Kasumi-1 (cell line): ENCODE results near the gene PRDM10.
A peak's percentile ranks its signal among the peaks of the same experiment; 100 is the strongest.
"Not testable (repeated sequence)": the region's sequence is repeated elsewhere in the genome, so short reads cannot be mapped to it uniquely, and the experiment has no call there.

Experiments
- DNase-seq, 2 experiments: peaks; one replicate each; lab custom pipeline; 2025; lab: John Stamatoyannopoulos, UW

Gene PRDM10

DNA sequence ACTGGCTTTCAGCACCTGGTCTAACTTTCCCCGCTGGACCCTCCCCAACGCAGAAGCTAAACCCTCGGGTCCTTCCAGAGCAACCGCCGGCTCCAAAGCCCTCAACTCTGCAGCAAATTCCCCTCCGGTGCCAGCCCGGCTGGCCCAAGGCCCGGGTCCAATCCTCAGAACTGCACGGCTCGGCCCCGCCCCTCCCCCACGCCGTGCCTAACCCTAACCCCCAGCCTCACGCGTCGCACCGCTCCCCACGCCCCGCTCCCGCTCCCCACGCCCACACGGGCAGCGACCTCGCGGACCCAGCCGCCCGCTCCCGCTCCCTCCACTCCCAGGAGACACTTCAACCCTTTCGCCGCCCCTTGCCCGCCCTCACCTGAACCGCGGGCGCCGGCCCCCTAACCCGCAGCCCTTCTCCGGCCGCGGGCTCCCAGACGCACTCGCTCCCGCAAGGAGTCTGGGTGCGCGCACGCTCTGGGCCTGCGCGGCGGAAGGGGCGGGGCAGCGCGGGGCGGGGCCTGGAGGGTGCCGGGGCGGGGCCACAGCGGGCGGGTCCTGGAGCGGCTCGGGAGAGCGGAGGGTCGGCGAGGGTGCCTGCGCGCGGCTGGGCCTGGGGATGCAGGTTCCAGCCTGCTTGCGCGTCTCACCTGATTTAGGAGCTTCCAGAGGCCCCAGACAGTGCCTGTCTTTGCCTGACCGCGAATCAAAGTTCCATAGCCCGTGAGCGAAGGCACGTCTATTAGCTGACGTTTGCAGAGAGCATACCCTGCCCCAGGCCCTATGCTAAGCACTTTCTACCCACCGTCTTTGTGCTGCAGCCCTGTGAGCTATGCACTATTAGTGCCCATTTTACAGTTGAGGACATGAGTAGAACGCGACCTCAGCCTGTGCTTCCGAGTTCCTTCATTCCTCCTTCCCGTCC is 107.3 kb downstream of the PRDM10 start, which contains the start of gene NFRKB:
Gene NFRKB, minus strand, starts transcription at position 453 of the 916 bp plus-strand sequence. CDS start 2,729 bp downstream, outside the sequence.
- peak; percentile 74 to 75 for DNase-seq

GRCh38 chr11:129894278-129895125 is 108.1 kb downstream of the PRDM10 start:
- DNase-seq, result peak; percentile 24 to 29

DNA sequence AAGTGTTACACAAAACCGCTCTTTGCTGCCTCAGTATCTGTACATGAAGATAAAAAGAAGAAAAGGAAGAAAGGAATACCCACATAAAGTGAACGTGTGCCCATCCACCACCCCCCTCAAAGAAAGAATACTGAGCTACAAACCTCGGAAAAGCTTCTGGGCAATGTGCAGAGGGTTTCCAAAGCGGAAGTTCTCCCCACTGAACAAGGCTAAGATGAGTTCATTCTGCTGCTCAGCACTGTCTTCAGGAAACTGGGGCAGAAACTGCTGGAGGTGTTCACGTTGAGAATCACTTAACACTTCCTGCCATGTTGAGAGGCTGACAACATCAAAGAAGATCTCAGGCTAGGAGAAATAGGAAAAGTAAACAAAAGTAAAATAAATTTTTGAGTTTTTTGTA is 114.2 kb downstream of the PRDM10 start:
- DNase-seq, result peak; percentile 92 to 96

GRCh38 chr11:129885381-129885780 is 117.3 kb downstream of the PRDM10 start:
- no peak for DNase-seq

DNA sequence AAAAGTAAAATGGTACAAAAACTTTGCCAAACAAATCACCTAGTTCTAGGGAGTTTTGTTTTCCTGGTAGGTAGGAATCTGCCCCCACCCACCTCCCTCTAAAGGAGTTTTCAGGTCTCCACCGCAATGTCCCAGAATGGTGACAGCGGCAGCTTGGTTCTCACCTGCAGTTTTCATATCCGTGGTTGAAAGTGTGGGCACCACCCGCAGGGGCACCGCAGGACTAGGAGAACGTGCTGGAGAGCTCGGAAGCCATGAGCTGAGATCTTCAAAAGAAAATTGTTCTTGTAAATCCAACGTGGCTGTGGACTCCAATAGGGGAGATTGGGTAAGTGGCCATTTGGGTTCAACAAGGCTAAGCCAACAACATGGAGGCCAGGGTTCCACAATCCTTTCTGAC is 118.1 kb downstream of the PRDM10 start:
- no peak for DNase-seq

DNA sequence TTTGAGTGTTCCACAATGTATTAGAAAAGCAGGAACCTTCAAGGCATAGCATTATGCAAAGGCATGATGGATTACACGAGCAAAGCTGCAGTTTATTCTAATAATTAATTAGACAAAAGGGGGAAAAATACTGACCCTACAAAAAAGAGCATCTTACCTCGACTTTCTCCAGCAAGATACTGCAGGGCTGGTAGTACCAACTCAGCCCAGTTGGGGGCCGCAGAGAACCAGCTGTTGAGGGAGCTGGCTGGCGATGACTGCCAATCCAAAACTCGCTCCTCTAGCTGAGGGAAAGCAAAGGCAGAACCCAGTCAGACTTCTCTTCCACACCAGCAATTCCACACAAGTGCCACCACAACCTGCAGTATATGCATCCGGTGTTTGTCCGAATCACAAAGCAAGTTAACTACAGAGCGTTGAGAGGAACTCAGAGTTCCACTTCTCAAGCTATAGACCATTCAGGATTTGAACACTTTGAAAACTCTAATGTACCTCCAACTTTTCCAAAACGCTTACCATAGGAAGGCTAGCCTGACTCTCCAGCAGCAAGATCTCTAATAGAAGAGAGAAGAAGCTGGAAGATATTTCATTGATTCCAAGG is 121.0 kb downstream of the PRDM10 start:
- DNase-seq, result peak; percentile 64 to 81

GRCh38 chr11:129880311-129880710 is 122.3 kb downstream of the PRDM10 start:
- no peak for DNase-seq

DNA sequence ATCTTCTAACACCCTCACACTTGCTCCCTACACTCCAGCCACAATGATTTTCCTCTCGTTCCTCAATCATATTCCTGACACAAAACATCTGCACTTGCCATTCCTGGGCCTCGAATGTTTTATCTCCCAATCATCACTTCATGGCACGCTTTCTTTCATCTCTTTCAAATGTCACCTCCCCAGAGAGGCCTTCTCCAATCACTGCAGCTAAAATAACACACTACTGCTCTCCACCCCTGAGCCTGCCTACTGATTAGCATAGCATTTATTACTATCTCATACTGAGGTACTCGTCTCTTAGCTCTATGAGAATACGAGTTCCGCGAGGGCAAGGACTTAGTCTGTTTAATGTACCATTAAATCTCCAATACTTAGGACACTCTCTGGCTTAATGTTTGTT is 130.7 kb downstream of the PRDM10 start:
- no peak for DNase-seq

GRCh38 chr11:129868626-129869025 is 134.0 kb downstream of the PRDM10 start:
- not testable (repeated sequence) for DNase-seq

- no peak for DNase-seq
These were observed 136.3 kb downstream of the PRDM10 start for GRCh38 chr11:129866311-129866710.

DNA sequence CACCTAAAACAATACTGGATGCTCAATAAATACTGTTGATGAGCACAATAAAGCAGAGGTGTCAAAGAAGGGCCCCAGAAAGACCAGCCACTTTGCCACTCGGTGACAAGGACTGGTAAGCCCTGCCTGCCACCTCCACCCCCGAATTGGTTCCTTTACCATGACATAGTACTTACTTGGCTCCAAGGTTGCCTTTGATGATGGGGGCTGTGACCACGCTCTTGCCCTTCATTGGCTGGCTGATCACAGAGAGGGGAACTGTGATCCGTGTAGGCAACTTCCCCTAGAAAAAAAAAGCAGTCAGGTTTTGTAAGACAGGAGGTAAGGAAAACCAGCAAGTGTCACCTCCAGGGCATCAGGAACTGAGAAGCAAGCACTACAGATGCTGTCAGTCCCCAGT is 136.9 kb downstream of the PRDM10 start:
- DNase-seq, result no peak

- no peak for DNase-seq
These were observed 137.8 kb downstream of the PRDM10 start for GRCh38 chr11:129864811-129865210.

GRCh38 chr11:129861702-129862522 is 140.7 kb downstream of the PRDM10 start:
- DNase-seq, result no peak

- DNase-seq, result no peak
These were observed 146.6 kb downstream of the PRDM10 start for GRCh38 chr11:129856036-129856435.

DNA sequence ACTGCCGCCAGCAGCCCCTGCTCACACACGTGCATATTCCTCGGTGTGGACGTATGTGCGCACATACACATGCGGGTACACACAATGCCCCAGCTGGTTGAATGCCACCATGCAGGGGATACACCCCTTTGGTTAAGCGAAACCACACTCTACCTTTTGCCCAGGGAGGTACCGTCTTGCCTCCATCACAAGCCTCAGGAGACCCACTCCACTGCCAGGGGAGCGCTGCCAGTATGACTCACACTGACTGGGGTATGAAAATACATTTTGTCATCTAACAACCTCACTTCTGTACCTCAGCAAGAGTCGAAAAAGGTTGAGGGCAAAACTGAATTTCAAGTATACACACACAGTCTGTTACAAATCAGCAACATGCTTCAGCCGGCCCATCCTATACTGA is 147.5 kb downstream of the PRDM10 start:
- no peak for DNase-seq

DNA sequence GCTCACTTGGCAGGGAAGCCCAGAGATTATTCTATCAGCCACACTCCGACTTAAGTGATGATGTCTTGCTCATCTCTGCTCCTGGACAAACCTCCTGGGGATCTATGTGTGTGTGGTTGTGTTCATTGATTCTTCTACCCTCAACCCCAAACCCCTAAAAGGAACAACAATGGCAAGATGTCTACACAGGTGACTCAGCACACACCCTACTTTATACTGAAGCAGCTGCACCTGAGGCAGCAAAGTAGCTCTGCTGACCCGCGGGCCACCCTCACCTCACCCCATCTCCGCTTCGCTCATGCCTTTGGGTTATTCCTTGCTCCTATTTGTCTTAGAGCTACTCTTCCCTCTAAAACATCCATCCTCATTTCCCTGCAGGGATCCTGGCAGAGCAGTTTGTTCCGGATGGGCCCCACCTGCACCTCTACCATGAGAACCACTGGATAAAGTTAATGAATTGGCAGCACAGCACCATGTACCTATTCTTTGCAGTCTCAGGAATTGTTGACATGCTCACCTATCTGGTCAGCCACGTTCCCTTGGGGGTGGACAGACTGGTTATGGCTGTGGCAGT is 148.3 kb downstream of the PRDM10 start:
- DNase-seq, result no peak

DNA sequence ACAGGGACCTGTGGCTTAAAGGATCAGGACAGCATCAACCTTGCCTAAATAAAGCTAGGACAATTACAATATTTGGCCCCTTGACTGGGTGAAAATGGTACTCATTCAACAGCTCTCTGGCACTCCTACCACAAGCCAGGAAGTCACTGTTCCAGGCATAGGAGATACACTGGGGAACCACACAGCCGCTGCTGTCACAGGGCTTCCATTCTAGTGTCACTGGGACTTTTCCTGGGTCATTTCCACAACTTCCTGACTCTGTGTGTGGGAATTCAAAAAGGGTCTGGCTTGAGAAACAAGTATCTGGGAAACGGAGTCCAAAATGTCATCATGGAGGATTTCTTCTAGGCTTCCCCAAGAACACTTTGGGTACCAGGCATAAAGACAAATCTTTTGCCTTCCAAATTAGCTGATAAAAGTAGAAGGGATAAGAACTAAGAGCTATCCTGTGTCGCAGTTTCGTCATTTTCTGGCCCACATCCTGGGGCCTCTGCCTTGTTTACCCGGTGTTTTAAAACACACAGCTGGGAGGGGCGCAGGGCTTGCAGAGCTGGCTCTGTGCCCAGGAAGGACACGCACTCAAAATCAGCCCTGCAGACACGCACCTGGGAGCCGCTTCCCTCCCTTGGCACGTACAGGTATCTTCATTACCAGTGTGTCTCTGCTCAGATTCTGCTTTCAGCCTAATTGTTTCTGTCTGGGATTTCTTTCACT is 149.0 kb downstream of the PRDM10 start:
- DNase-seq, result no peak

GRCh38 chr11:129852125-129852740 is 150.4 kb downstream of the PRDM10 start:
- no peak for DNase-seq
